NCI-H345 treated with DMSO at 0.1 percent for 48 hours (cell line): ENCODE results near the gene SLC27A2.
"Not testable (repeated sequence)": the region's sequence is repeated elsewhere in the genome, so short reads cannot be mapped to it uniquely, and the experiment has no call there.

Experiments
- DNase-seq: peaks from one replicate; lab custom pipeline; 2025; ENCODE audit not compliant: unreplicated experiment; lab: John Stamatoyannopoulos, UW

SLC27A2 gene

GRCh38 chr15:50163719-50164410, 18.1 kb upstream of the SLC27A2 start:
- DNase-seq: no peak

- DNase-seq: no peak
These were observed 17.5 kb upstream of the SLC27A2 start for GRCh38 chr15:50164458-50164857.

GRCh38 chr15:50166216-50166615, 15.8 kb upstream of the SLC27A2 start:
- DNase-seq: no peak

- DNase-seq: no peak
These were observed 14.9 kb upstream of the SLC27A2 start for GRCh38 chr15:50167110-50167509.

DNA sequence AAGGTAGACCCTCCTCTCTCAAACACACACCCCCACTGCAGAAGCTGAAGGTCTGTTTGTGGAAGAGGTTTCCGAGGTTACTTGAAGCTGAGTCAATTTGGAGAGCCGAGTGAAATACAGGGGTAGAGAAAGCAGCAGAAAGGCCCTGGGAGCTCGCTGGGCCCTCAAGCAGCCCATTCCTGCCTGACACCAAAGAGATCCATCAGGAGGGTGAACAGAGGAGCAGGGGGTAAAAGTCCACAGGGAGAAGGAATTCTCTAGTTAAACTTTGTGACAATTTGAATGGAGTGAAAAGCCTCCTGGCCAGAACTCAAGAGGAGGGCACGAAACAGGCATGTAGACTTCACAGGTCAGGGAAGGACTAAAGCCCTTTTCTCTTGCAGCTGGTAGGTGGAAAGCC, 13.6 kb upstream of the SLC27A2 start:
- no peak for DNase-seq

- DNase-seq: no peak
These were observed 13.1 kb upstream of the SLC27A2 start for GRCh38 chr15:50168783-50169411.

- DNase-seq: not testable (repeated sequence)
These were observed 9.6 kb upstream of the SLC27A2 start for GRCh38 chr15:50172360-50172895.

- no peak for DNase-seq
These were observed 5.1 kb upstream of the SLC27A2 start for GRCh38 chr15:50176869-50177268.

GRCh38 chr15:50180091-50180490, 1.9 kb upstream of the SLC27A2 start:
- DNase-seq: no peak

GRCh38 chr15:50180582-50180981, 1.4 kb upstream of the SLC27A2 start:
- DNase-seq: no peak

DNA sequence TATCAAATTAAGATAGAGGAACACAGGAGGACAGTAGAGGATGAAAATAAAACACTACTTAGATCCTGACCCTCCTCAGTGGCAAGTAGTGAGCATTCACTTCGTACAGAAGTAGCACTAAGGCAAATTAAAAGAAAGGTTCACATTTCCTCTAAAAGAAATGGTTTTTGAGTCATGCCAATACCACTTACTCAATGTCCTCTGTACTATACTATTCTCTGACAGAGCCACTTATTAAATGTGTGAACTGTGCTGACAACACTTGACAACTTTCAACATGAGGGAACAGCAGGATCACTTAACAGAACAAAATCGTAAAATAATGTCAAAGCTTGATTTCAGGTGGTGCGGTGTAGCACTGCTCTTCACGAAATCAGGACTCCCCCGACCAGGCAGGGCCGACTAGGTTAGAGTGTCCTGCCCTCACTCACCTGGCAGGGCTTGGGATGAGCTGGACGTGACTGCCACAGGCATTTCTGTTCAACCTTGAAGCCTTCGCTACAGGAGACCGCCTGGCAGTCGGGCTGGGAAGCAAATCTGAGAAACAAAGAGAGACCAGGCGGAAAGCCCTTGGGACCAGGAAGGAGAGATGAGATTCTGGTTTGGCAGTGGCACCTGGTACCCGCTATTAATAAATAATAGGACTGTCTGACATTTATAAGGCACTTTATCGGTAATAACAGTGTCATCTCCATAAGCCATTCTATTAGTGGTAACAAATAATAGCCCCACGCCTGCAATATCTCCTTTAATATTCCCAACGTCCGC, 611 bp upstream of the SLC27A2 start:
- DNase-seq: peak; percentile 37

DNA sequence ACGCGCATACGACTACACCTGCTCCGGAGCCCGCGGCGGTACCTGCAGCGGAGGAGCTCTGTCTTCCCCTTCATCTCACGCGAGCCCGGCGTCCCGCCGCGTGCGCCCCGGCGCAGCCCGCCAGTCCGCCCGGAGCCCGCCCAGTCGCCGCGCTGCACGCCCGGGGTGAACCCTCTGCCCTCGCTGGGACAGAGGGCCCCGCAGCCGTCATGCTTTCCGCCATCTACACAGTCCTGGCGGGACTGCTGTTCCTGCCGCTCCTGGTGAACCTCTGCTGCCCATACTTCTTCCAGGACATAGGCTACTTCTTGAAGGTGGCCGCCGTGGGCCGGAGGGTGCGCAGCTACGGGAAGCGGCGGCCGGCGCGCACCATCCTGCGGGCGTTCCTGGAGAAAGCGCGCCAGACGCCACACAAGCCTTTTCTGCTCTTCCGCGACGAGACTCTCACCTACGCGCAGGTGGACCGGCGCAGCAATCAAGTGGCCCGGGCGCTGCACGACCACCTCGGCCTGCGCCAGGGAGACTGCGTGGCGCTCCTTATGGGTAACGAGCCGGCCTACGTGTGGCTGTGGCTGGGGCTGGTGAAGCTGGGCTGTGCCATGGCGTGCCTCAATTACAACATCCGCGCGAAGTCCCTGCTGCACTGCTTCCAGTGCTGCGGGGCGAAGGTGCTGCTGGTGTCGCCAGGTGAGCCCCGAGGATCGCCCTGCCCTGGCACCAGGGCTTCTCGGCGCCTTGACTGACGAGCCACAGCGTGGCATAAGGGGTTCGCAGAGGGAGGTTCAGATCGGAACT, 420 bp downstream of the SLC27A2 start:
- peak; percentile 16 for DNase-seq

- DNase-seq: no peak
These were observed 1.3 kb downstream of the SLC27A2 start for GRCh38 chr15:50183112-50183794.

DNA sequence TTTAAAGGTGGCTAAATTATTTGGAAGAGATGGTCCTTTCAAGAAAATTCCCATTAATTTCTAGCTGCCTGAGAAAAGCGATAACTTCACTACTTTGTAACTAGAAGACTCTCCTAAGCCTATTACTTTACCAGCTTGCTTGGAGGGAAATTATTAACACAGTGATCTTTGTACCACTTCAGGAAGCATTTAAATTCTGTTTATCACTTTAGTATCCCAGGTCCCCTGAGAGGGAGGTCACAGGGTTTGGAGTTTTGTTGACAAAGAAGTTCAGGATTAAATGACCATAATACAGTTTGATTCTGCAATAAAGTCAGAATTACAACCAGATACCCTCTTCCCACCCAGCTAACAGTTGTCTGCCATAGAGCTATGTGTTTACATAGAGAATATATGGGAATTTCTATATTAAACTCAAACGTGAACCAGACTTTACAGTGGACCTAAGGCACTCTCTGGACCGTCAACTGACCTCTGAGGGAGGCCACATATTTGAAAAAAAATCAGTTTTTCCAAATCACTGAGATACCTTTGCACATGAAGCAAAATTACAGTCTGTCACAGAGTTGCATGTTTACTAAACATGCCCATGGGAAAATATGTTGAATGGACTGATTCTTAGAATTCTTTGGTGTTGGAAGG, 3.0 kb downstream of the SLC27A2 start:
- DNase-seq: no peak

- DNase-seq: no peak
These were observed 4.1 kb downstream of the SLC27A2 start for GRCh38 chr15:50186090-50186489.

GRCh38 chr15:50186752-50187151, 4.8 kb downstream of the SLC27A2 start:
- no peak for DNase-seq

DNA sequence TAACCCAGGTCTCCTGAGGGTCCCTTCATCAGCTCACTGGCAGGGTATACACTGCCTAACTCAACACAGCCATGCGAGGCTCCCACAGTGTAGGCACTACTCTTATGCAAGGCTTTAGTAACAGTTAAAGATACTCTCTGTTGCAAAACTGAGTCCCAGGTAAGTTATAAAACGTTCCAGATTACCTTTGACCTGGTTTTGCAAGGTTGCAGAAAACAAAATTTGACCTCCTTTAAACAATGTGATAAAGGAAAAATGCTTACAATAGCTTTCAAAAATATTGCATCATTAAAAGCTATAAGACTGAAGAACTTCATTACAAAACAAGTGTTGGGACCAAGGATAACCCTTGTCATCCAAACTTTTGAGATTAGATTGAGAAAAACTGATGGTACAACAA, 5.5 kb downstream of the SLC27A2 start:
- no peak for DNase-seq

GRCh38 chr15:50187997-50188396, 6.0 kb downstream of the SLC27A2 start:
- DNase-seq: no peak

DNA sequence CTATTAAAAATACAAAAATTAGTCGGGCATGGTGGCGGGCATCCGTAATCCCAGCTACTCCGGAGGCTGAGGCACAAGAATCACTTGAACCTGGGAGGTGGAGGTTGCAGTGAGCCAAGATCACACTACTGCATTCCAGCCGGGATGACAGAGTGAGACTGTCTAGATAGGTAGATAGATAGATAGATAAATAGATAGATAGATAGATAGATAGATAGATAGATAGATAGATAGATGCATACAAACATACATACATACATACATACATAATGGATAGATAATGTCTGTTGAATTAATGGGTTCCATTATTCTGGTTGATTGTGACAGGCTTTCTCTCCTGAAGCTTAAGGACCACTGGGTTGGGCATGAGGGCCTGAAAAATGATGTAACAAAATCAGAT, 6.8 kb downstream of the SLC27A2 start:
- DNase-seq: not testable (repeated sequence)

DNA sequence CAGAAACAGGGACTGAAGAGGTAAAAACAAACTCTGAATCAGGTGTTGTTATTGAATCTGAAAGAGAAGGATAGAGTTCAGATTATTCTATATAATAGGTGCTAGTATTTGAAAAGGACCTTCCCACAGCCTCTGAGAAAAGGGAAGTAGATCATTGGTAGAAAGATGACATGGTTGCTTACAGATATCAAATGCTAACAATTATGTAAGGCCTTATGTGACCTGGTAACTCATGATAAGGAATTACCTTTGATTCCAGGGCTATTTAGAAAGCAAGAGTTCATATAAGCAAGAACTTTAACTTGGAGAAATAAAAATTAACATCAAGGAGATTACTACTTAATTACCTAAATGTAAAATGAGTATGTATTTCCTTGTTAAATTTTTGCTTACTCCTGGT, 7.6 kb downstream of the SLC27A2 start:
- no peak for DNase-seq
